Measurements from ENCODE around the gene B4GALT2. TPM values are rescaled to one million over a fixed set of nuclear protein-coding genes. Genes with fewer than 3 reads are reported as not detected.

The B4GALT2 gene
- total and polyA plus RNA-seq, 9 of the 15 experiments (the other 6 are each of a cell fraction or from before 2014, with no cell fraction given): 1.3 to 86.8 (median 43.8) TPM

GRCh38 chr1:44036409-44037139 is 57.6 kb downstream of the B4GALT2 start (continued):
- TF ChIP-seq THRA (IDR thresholded peaks at IDR 0.05) (no peak), MEF2D (tag; conservative IDR thresholded peaks at IDR 0.05; ENCODE audit: low read depth) (no peak), ZNF165 (CRISPR knock-in tag; IDR thresholded peaks at IDR 0.05; ENCODE audit: borderline replicate concordance) (0 out of 2 replicates have a peak, but pooled peaks have one; percentile 49), ZNF347 (CRISPR knock-in tag; IDR thresholded peaks at IDR 0.05; ENCODE audit: low read depth) (no peak), TCF15 (CRISPR knock-in tag; IDR thresholded peaks at IDR 0.05) (no peak), ZNF507 (tag; conservative IDR thresholded peaks at IDR 0.05) (no peak), NFIC (IDR thresholded peaks at IDR 0.05) (peak; percentile 98), MYC (IDR thresholded peaks at IDR 0.05; ENCODE audit: low read depth, low read length) (peak; percentile 63; the same call in 1 of the 2 replicates), MYC (CRISPR knock-in tag; IDR thresholded peaks at IDR 0.05; ENCODE audit: borderline replicate concordance, low read depth) (no peak), MAFG (tag; conservative IDR thresholded peaks at IDR 0.05) (peak; percentile 32; the same call in 1 of the 2 replicates), ZNF316 (IDR thresholded peaks at IDR 0.05) (peak; percentile 37), EP300 (IDR thresholded peaks at IDR 0.05; ENCODE audit: low read length) (peak; percentile 63; the same call in 1 of the 2 replicates), FOXP1 (CRISPR knock-in tag; IDR thresholded peaks at IDR 0.05) (peak; percentile 82; the same call in 1 of the 2 replicates), FOSL1 (tag; conservative IDR thresholded peaks at IDR 0.05) (peak; percentile 12; the same call in 1 of the 2 replicates), CC2D1A (IDR thresholded peaks at IDR 0.05) (peak; percentile 11; the same call in 1 of the 2 replicates), CBFA2T3 (IDR thresholded peaks at IDR 0.05) (peak; percentile 68), HCFC1 (IDR thresholded peaks at IDR 0.05; ENCODE audit: low read depth, low read length) (peak; percentile 22; the same call in 1 of the 2 replicates), TAL1 (IDR thresholded peaks at IDR 0.05) (peak; percentile 51), CBFA2T2 (conservative IDR thresholded peaks at IDR 0.05) (peak; percentile 77), ARID2 (IDR thresholded peaks at IDR 0.05) (peak; percentile 71; the same call in 1 of the 2 replicates), ZMIZ1 (IDR thresholded peaks at IDR 0.05; ENCODE audit: low read depth in 2 of 2, low read length in 2 of 2) (peak in 1 of 2 experiments; percentile 43; a peak in 1 of 4 replicates), ZNF511 (CRISPR knock-in tag; IDR thresholded peaks at IDR 0.05) (0 out of 2 replicates have a peak, but pooled peaks have one; percentile 50), PRPF4 (IDR thresholded peaks at IDR 0.05; ENCODE audit: insufficient read depth, low read depth, low read length, poor library complexity, severe bottlenecking) (no peak), HEY1 (CRISPR knock-in tag; IDR thresholded peaks at IDR 0.05; ENCODE audit: borderline replicate concordance) (no peak)

All from K562 (cell line).